B cell (primary cell): ENCODE results near the gene AXIN1. TPM values are rescaled to one million over a fixed set of nuclear protein-coding genes. Genes with fewer than 3 reads are reported as not detected.

Experiments used
- ATAC-seq: fragments of 200-7000 bp; cut with Tn5 transposase; one replicate; pipeline ENCODE4 v1.10.0; 2021; ENCODE audit warnings: low read depth, mild to moderate bottlenecking, moderate number of reproducible peaks, moderate library complexity
- CTCF ChIA-PET: fragments of 350-600 bp; sonication (Branson Sonifier 250); formaldehyde crosslinking; loops from one replicate; lab custom pipeline; 2021; ENCODE audit warnings: antibody characterized with exemption, inconsistent platforms; lab: Charles Lee
- POLR2A ChIA-PET: fragments of 350-600 bp; sonication (Branson Sonifier 250); formaldehyde crosslinking; loops from one replicate; lab custom pipeline; 2021; ENCODE audit warnings: antibody characterized with exemption; lab: Charles Lee
- DNase-seq: peaks from one replicate; pipeline ENCODE4 v3.0.0; 2013
- H2AFZ ChIP-seq: 2 replicates; pipeline ENCODE4 v1.6.1; 2012; ENCODE audit warnings: mild to moderate bottlenecking, low read depth, low read length; ENCODE audit not compliant: insufficient read depth, poor library complexity, severe bottlenecking
- H3K27ac ChIP-seq, 2 donors: 1 replicate in 1 of 2; 2 replicates in 1 of 2; pipeline ENCODE4 v1.5.1; 2012 to 2013; ENCODE audit warnings: low read length in 2 of 2, mild to moderate bottlenecking in 2 of 2, moderate library complexity in 1 of 2
- H3K27me3 ChIP-seq, 4 experiments: fragments of 200-600 bp in 1 of 4; sonication (generic) in 1 of 4; replicated peaks in 1 of 4; 1 replicate in 2 of 4; 2 replicates in 2 of 4; pipeline versions ENCODE4 v1.6.1 to v1.7.0; 2013 to 2016; ENCODE audit warnings: low read length in 3 of 4, mild to moderate bottlenecking in 2 of 4, mixed read lengths in 1 of 4, moderate library complexity in 1 of 4; ENCODE audit not compliant: insufficient read depth in 4 of 4, control insufficient read depth in 3 of 4; ENCODE audit errors: control extremely low read depth in 1 of 4
- H3K36me3 ChIP-seq, 2 experiments: replicated peaks in 1 of 2; 1 replicate in 1 of 2; 2 replicates in 1 of 2; pipeline versions ENCODE4 v1.6.1 to v1.7.1; 2013; ENCODE audit warnings: low read length in 1 of 2; ENCODE audit not compliant: insufficient read depth in 2 of 2, control insufficient read depth in 1 of 2; ENCODE audit errors: control extremely low read depth in 1 of 2, extremely low read depth in 1 of 2
- H3K4me1 ChIP-seq, 2 donors: fragments of 200-600 bp in 1 of 2; sonication (generic) in 1 of 2; 1 replicate in 1 of 2; 2 replicates in 1 of 2; pipeline versions ENCODE4 v1.5.1 to v1.6.1; 2013 to 2017; ENCODE audit warnings: low read length in 2 of 2; ENCODE audit not compliant: control insufficient read depth in 2 of 2, insufficient read depth in 2 of 2
- H3K4me2 ChIP-seq: replicated peaks from 2 replicates; pipeline ENCODE3; 2012; ENCODE audit warnings: mild to moderate bottlenecking, low read depth, low read length; ENCODE audit not compliant: poor library complexity, severe bottlenecking
- H3K4me3 ChIP-seq, 5 experiments: fragments of 200-600 bp in 1 of 5; sonication (generic) in 1 of 5; 1 replicate in 3 of 5; 2 replicates in 2 of 5; pipeline versions ENCODE4 v1.5.1 to v1.7.0; 2011 to 2016; ENCODE audit warnings: low read length in 4 of 5, mild to moderate bottlenecking in 4 of 5, low read depth in 2 of 5, control low read depth in 1 of 5, moderate library complexity in 1 of 5; ENCODE audit not compliant: insufficient read depth in 1 of 5; ENCODE audit errors: control extremely low read depth in 1 of 5, extremely low read depth in 1 of 5
- H3K79me2 ChIP-seq: fragments of 200-600 bp; sonication (generic); one replicate; pipeline ENCODE4 v1.6.0; 2016; ENCODE audit warnings: low read length; ENCODE audit not compliant: control insufficient read depth, insufficient read depth
- H3K9ac ChIP-seq: fragments of 200-600 bp; sonication (generic); 2 replicates; pipeline ENCODE4 v1.6.1; 2017; ENCODE audit warnings: mild to moderate bottlenecking, low read length, moderate library complexity
- H3K9me3 ChIP-seq, 3 donors: one replicate each; pipeline versions ENCODE4 v1.6.1 to v1.7.1; 2013; ENCODE audit warnings: low read length in 2 of 3; ENCODE audit not compliant: control insufficient read depth in 2 of 3, insufficient read depth in 1 of 3; ENCODE audit errors: control extremely low read depth in 1 of 3
- H4K20me1 ChIP-seq: 2 replicates; pipeline ENCODE4 v1.6.0; 2012; ENCODE audit warnings: mild to moderate bottlenecking, low read length; ENCODE audit not compliant: insufficient read depth, control insufficient read depth, poor library complexity, severe bottlenecking
- H3K27ac Mint-ChIP-seq: one replicate; pipeline ENCODE4 v1.8.0; 2021; ENCODE audit warnings: mixed read lengths
- H3K27me3 Mint-ChIP-seq: one replicate; pipeline ENCODE4 v1.8.0; 2021; ENCODE audit warnings: mixed read lengths
- H3K4me1 Mint-ChIP-seq: one replicate; pipeline ENCODE4 v1.8.0; 2021; ENCODE audit warnings: mixed read lengths
- H3K4me3 Mint-ChIP-seq: one replicate; pipeline ENCODE4 v1.8.0; 2021; ENCODE audit warnings: mixed read lengths
- H3K9me3 Mint-ChIP-seq: one replicate; pipeline ENCODE4 v1.8.0; 2022; ENCODE audit warnings: mixed read lengths; ENCODE audit not compliant: insufficient read depth
- CTCF ChIP-seq: fragments of 200-600 bp; IDR thresholded peaks from one replicate; pipeline ENCODE4 v1.8.0; 2022; ENCODE audit warnings: antibody characterized with exemption, mild to moderate bottlenecking
- EZH2 ChIP-seq: IDR thresholded peaks from 2 replicates; pipeline ENCODE4 v1.6.1; 2012; ENCODE audit warnings: borderline replicate concordance, low read depth, mild to moderate bottlenecking, moderate library complexity, low read length; ENCODE audit not compliant: insufficient read depth, poor library complexity, severe bottlenecking
- whole genome bisulfite sequencing: methylation state at CpG from one replicate; pipeline ENCODE4 v1.1.5; 2013; ENCODE audit warnings: missing lambda C conversion rate; ENCODE audit not compliant: insufficient coverage; 5-methylcytosine and 5-hydroxymethylcytosine counted together
- intact Hi-C: fragments of 100-400 bp; cut with micrococcal nuclease; formaldehyde crosslinking; loops from one replicate; pipeline ENCODE4 v1.10.0; 2022
- polyA plus RNA-seq: library from polyadenylated mRNA; depleted of rRNA; stranded (reverse); fragments of >200 nt; gene quantifications from 2 replicates; pipeline ENCODE4 v1.2.3, GENCODE V29; 2012
- total RNA-seq, 2 donors: library from RNA; stranded (reverse); fragments of 120-200 nt in 1 of 2; gene quantifications; 1 replicate in 1 of 2; 2 replicates in 1 of 2; pipeline versions ENCODE4 v1.2.3 to v1.2.4, GENCODE V29; 2013 to 2022

Gene AXIN1
- total and polyA plus RNA-seq, 2 donors (not counting 1 experiment from before 2014, with no cell fraction given), result 39.0 to 40.8 TPM

- ChIA-PET POLR2A (no interaction called here), CTCF (interaction anchor here (1.1 kb wide), 1 partner anchor 12 kb away, joined by 3 read pairs; no protein-coding TSS in a partner anchor)
- H3K4me3 Mint-ChIP-seq, result no peak overlapping the region
- Histone ChIP-seq H2AFZ (no peak overlapping the region), H3K79me2 (peaks cover 7% of the 10 kb centered on the region), H3K9me3 (no peaks in the 10 kb centered on the region), H3K27ac (no peak overlapping the region), H4K20me1 (peaks cover 2% of the 10 kb centered on the region), H3K9ac (no peak overlapping the region), H3K4me2 (no peak overlapping the region), H3K4me3 (no peak overlapping the region), H3K36me3 (peaks cover 0 to 36% of the 10 kb centered on the region in 2 experiments), H3K4me1 (peaks cover 6 to 18% of the 10 kb centered on the region in 2 donors), H3K27me3 (no peaks in the 10 kb centered on the region)
- H3K27ac Mint-ChIP-seq, result no peak overlapping the region
- intact Hi-C loops, result no loop called here
- H3K4me1 Mint-ChIP-seq, result peaks cover 17% of the 10 kb centered on the region
- H3K27me3 Mint-ChIP-seq, result no peaks in the 10 kb centered on the region
- no peaks in the 10 kb centered on the region for H3K9me3 Mint-ChIP-seq
- DNase-seq (no peak), ATAC-seq (no peak)
- 97% methylated on average over 40 of the region's 44 CpGs for WGBS
- TF ChIP-seq EZH2, result no peak
- no peak for TF ChIP-seq CTCF
Measured at GRCh38 chr16:373848-374615, 21.5 kb upstream of the AXIN1 start.

GRCh38 chr16:373020-373598, 20.6 kb upstream of the AXIN1 start:
- Histone ChIP-seq H4K20me1 (no peaks in the 10 kb centered on the region), H3K36me3 (peaks cover 0 to 46% of the 10 kb centered on the region in 2 experiments), H3K9ac (no peak overlapping the region), H3K4me2 (no peak overlapping the region), H3K9me3 (no peaks in the 10 kb centered on the region), H3K27me3 (no peaks in the 10 kb centered on the region), H3K79me2 (no peaks in the 10 kb centered on the region), H3K4me3 (no peak overlapping the region), H3K27ac (no peak overlapping the region), H3K4me1 (peaks cover 6 to 18% of the 10 kb centered on the region in 2 donors), H2AFZ (no peak overlapping the region)
- TF ChIP-seq CTCF (no peak), EZH2 (no peak)
- H3K4me3 Mint-ChIP-seq, result no peak overlapping the region
- ATAC-seq, result no peak
- H3K4me1 Mint-ChIP-seq, result peaks cover 17% of the 10 kb centered on the region
- no peak for DNase-seq
- CTCF ChIA-PET, result no interaction called here
- POLR2A ChIA-PET, result no interaction called here
- WGBS, result 88% methylated on average over 5 of the region's 5 CpGs
- no peaks in the 10 kb centered on the region for H3K9me3 Mint-ChIP-seq
- H3K27ac Mint-ChIP-seq, result no peak overlapping the region
- intact Hi-C loops, result no loop called here
- H3K27me3 Mint-ChIP-seq, result no peaks in the 10 kb centered on the region
